DND-41 (cell line): ENCODE measurements around the gene PLPP1.

ENCODE experiments used
- CTCF ChIP-seq: IDR thresholded peaks from 2 replicates; pipeline ENCODE4 v1.5.1; 2012; ENCODE audit warnings: borderline replicate concordance, low read length, moderate library complexity, mild to moderate bottlenecking; ENCODE audit not compliant: poor library complexity, severe bottlenecking; ENCODE audit errors: extremely low read depth
- EZH2 ChIP-seq: IDR thresholded peaks from 3 replicates; pipeline ENCODE4 v1.6.1; 2012; ENCODE audit warnings: borderline replicate concordance, low read depth, mild to moderate bottlenecking, moderate library complexity, low read length, inconsistent platforms; ENCODE audit not compliant: severe bottlenecking

GRCh38 chr5:55407984-55408383, 126.8 kb downstream of the PLPP1 start:
- no peak for TF ChIP-seq CTCF
- TF ChIP-seq EZH2, result no peak
